GM23248 (cell line): ENCODE measurements around the gene SGSM2. TPM values are rescaled to one million over a fixed set of nuclear protein-coding genes. Genes with fewer than 3 reads are reported as not detected.

Source experiments
- DNase-seq: peaks from one replicate; pipeline ENCODE4 v3.0.0-alpha.2; 2015
- H2AFZ ChIP-seq: fragments of 200-600 bp; sonication (generic); 2 replicates; pipeline ENCODE4 v1.6.1; 2016; ENCODE audit warnings: antibody characterized with exemption
- H3F3A ChIP-seq: fragments of 200-600 bp; sonication (generic); 2 replicates; pipeline ENCODE4 v1.6.1; 2016; ENCODE audit warnings: mild to moderate bottlenecking, antibody characterized with exemption, mixed run types; ENCODE audit not compliant: insufficient read depth
- H3K27ac ChIP-seq: fragments of 200-600 bp; sonication (generic); 2 replicates; pipeline ENCODE4 v1.5.1; 2016; ENCODE audit warnings: mild to moderate bottlenecking
- H3K27me3 ChIP-seq: fragments of 200-600 bp; sonication (generic); replicated peaks from 2 replicates; pipeline ENCODE4 v1.6.1; 2016; ENCODE audit warnings: mild to moderate bottlenecking; ENCODE audit not compliant: insufficient read depth
- H3K36me3 ChIP-seq: fragments of 200-600 bp; sonication (generic); 2 replicates; pipeline ENCODE4 v1.6.1; 2016; ENCODE audit warnings: low read depth, mild to moderate bottlenecking
- H3K4me1 ChIP-seq: fragments of 200-600 bp; sonication (generic); 2 replicates; pipeline ENCODE4 v1.6.1; 2016; ENCODE audit warnings: mild to moderate bottlenecking; ENCODE audit not compliant: insufficient read depth
- H3K4me2 ChIP-seq: fragments of 200-600 bp; sonication (generic); one replicate; pipeline ENCODE4 v1.6.1; 2016; ENCODE audit warnings: mild to moderate bottlenecking; ENCODE audit not compliant: unreplicated experiment
- H3K4me3 ChIP-seq: fragments of 200-600 bp; sonication (generic); 2 replicates; pipeline ENCODE4 v1.5.1; 2016; ENCODE audit warnings: mild to moderate bottlenecking
- H3K79me2 ChIP-seq: fragments of 200-600 bp; sonication (generic); 2 replicates; pipeline ENCODE4 v1.6.1; 2016; ENCODE audit warnings: mild to moderate bottlenecking; ENCODE audit not compliant: insufficient read depth
- H3K9ac ChIP-seq: fragments of 200-600 bp; sonication (generic); 2 replicates; pipeline ENCODE4 v1.6.1; 2016; ENCODE audit warnings: mild to moderate bottlenecking
- H3K9me2 ChIP-seq: fragments of 200-600 bp; sonication (generic); 2 replicates; pipeline ENCODE4 v1.6.1; 2016; ENCODE audit warnings: mixed run types, mild to moderate bottlenecking, moderate library complexity; ENCODE audit not compliant: insufficient read depth
- H3K9me3 ChIP-seq: fragments of 200-600 bp; sonication (generic); one replicate; pipeline ENCODE4 v1.6.1; 2017; ENCODE audit warnings: low read depth
- H4K20me1 ChIP-seq: fragments of 200-600 bp; sonication (generic); 2 replicates; pipeline ENCODE4 v1.6.0; 2016; ENCODE audit not compliant: insufficient read depth
- EZH2 ChIP-seq: fragments of 200-600 bp; sonication (generic); IDR thresholded peaks from 2 replicates; pipeline ENCODE4 v1.6.1; 2018; ENCODE audit warnings: antibody characterized with exemption, mild to moderate bottlenecking; ENCODE audit not compliant: insufficient read depth, poor library complexity, severe bottlenecking
- EZH2phosphoT487 ChIP-seq: fragments of 200-600 bp; sonication (generic); IDR thresholded peaks from 2 replicates; pipeline ENCODE4 v1.6.1; 2018; ENCODE audit warnings: antibody characterized with exemption, moderate library complexity, mild to moderate bottlenecking, low read depth; ENCODE audit not compliant: insufficient read depth
- WGBS, 2 experiments: methylation state at CpG; one replicate each; pipeline ENCODE4 v1.1.6; 2015 to 2017; ENCODE audit warnings: low lambda C conversion rate in 2 of 2, low coverage in 1 of 2; ENCODE audit errors: missing lambda C conversion rate in 2 of 2; 5-methylcytosine and 5-hydroxymethylcytosine counted together
- in situ Hi-C: fragments of 300-500 bp; cut with MboI; formaldehyde crosslinking; loops from 2 replicates; pipeline ENCODE4 v1.15.0; 2020
- polyA plus RNA-seq: library from polyadenylated mRNA; unstranded; fragments of >200 nt; fragmentation: Nextera tagmentation; extraction: Ambion mirVana; gene quantifications from 2 replicates; pipeline ENCODE4 v1.2.1, GENCODE V29; 2016
- total RNA-seq: library from RNA; depleted of rRNA; stranded (reverse); fragments of >200 nt; shearing (Covaris generic); gene quantifications from 2 replicates; pipeline ENCODE4 v1.2.3, GENCODE V29; 2014

SGSM2 gene
- total and polyA plus RNA-seq, 2 experiments from 2014 or later = 19.8 to 32.3 TPM

DNA sequence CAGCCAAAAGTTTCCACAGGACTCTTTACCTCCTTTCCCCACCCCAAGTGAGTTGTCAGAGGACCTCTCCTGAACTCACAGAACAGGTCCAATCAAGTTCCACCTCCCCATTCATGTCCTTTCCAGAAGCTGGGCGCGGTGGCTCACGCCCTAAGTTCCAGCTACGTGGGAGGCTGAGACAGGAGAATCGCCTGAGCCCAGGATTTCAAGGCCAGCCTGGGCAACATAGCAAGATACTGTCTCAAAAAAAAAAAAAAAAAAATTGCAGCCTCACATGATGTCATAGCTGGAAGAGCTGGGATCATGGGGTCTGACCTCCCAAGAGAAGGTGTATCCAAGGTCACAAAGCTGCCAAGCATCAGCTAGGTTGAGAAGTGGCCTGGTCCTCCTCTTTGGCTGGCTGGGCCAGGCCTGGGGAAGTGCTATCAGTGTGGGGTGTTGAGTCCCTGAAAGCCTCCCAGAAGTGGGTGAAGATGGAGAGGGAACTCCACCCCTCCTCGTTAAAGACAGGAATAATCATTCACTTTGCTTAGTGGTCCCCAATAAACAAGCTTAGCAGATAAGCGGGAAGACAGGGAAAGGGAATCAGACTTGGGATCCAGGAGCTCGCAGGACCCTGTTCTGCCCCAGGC, 69.1 kb downstream of the SGSM2 start:
- H3K9ac ChIP-seq = peak overlapping the region; percentile 80
- peak overlapping the region; percentile 39; the same call in 1 of the 2 replicates for H2AFZ ChIP-seq
- WGBS, 2 experiments = 46 to 54% methylated on average over 8 of the region's 8 CpGs
- H3K27me3 ChIP-seq = no peaks in the 10 kb centered on the region
- H3K79me2 ChIP-seq = no peaks in the 10 kb centered on the region
- in situ Hi-C loops = no loop called here
- peak overlapping the region; percentile 56 for H3K4me2 ChIP-seq
- peak overlapping the region; percentile 41 for H3K4me3 ChIP-seq
- peak; percentile 25 for DNase-seq
- H3K9me3 ChIP-seq = no peaks in the 10 kb centered on the region
- no peaks in the 10 kb centered on the region for H3K36me3 ChIP-seq
- no peak for TF ChIP-seq EZH2phosphoT487
- TF ChIP-seq EZH2 = no peak
- peaks cover 51% of the 10 kb centered on the region for H3F3A ChIP-seq
- no peaks in the 10 kb centered on the region for H4K20me1 ChIP-seq
- no peaks in the 10 kb centered on the region for H3K9me2 ChIP-seq
- H3K4me1 ChIP-seq = peaks cover 50% of the 10 kb centered on the region
- peak overlapping the region; percentile 98 for H3K27ac ChIP-seq

DNA sequence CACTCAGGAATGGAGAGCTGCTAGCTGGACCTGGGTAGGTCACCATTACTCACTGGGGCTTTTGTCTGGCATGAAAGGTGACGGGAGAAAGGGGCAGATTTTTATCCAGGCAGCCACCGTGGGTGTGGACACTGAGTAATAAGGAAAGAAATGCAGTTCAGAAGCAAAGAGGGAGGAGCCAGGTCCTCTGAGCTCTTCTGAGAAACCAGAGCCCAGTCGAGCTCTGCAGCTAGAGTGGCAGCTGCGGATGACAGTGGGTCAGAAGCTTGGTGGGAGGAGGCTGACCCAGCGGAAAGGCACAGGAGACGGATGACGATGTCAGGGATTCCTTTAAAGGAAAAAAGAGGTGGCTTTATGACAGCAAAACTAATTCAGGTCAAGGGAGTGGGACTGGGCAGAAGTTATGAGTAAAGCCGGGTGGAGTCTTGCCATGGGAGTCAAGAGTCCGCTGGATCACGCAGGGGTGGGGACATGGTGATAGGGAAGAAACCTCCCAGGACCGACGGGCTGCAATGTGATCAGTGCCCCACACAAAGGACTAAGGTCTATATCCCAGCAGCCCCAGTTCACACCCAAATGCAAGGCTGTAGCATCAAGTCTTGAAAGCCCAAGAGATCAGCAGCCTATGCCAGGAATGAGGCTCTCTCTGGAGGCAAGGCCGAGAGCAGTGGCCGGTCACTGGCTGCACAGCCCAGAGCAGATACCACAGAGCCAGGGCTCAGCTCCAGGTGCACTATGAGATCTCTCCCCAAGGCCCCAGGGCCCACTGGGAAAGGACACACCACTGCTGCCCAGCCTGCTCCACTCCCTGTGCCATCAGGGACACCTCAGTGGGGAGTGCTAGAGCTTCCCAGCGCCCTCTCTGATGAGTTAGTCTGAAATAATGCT, 69.8 kb downstream of the SGSM2 start:
- peak; percentile 98 for DNase-seq
- H3K36me3 ChIP-seq = no peaks in the 10 kb centered on the region
- 6% methylated on average over 15 of the region's 15 CpGs for WGBS, 2 experiments
- no peaks in the 10 kb centered on the region for H4K20me1 ChIP-seq
- no peaks in the 10 kb centered on the region for H3K9me2 ChIP-seq
- no peak for TF ChIP-seq EZH2phosphoT487
- TF ChIP-seq EZH2 = no peak
- H3K27me3 ChIP-seq = no peaks in the 10 kb centered on the region
- H3K79me2 ChIP-seq = no peaks in the 10 kb centered on the region
- H2AFZ ChIP-seq = peak overlapping the region; percentile 39
- peak overlapping the region; percentile 56 for H3K4me2 ChIP-seq
- peak overlapping the region; percentile 41 for H3K4me3 ChIP-seq
- peak overlapping the region; percentile 80 for H3K9ac ChIP-seq
- H3K4me1 ChIP-seq = peaks cover 51% of the 10 kb centered on the region
- H3K9me3 ChIP-seq = no peaks in the 10 kb centered on the region
- H3K27ac ChIP-seq = peak overlapping the region; percentile 98
- in situ Hi-C loops = no loop called here
- peaks cover 51% of the 10 kb centered on the region for H3F3A ChIP-seq

- WGBS, 2 experiments = 97 to 99% methylated on average over 7 of the region's 7 CpGs
These were observed 73.7 kb downstream of the SGSM2 start for GRCh38 chr17:2410951-2411350.

DNA sequence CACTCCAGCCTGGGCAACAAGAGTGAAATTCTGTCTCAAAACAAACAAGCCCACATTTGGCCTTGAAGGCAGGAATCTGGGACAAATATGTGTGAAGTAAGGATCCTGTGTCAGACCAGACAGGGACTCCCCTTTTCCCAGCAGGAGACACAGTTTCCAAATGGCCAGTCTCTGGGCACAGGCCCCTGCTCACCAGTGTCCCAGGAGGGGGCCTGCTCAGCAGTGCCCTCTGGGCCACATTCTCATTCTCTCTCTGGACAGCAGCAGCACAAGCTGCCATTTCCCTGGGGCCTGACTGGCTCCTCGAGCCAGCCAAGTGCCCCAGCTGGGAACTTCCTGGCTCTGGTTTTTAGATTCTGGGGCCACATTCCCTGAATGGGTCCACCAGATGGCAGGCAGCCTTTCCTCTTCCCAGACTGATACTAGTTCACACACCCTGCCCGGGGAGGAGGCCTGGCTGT, 75.3 kb downstream of the SGSM2 start:
- peak overlapping the region; percentile 21 for H3K4me2 ChIP-seq

More at GRCh38 chr17:2410951-2411350, 73.7 kb downstream of the SGSM2 start:
- no peaks in the 10 kb centered on the region for H3K79me2 ChIP-seq
- H3K36me3 ChIP-seq = no peaks in the 10 kb centered on the region
- H3K27me3 ChIP-seq = no peaks in the 10 kb centered on the region
- H3F3A ChIP-seq = peaks cover 22% of the 10 kb centered on the region
- no peak for DNase-seq
- TF ChIP-seq EZH2phosphoT487 (no peak), EZH2 (no peak)
- H3K4me2 ChIP-seq = no peak overlapping the region
- no peak overlapping the region for H2AFZ ChIP-seq
- no peak overlapping the region for H3K27ac ChIP-seq
- peaks cover 31% of the 10 kb centered on the region for H3K4me1 ChIP-seq
- in situ Hi-C loops = no loop called here
- H3K4me3 ChIP-seq = no peak overlapping the region
- H3K9me3 ChIP-seq = no peaks in the 10 kb centered on the region
- H3K9me2 ChIP-seq = no peaks in the 10 kb centered on the region
- H3K9ac ChIP-seq = no peak overlapping the region
- no peaks in the 10 kb centered on the region for H4K20me1 ChIP-seq

More for the DNA sequence above, 75.3 kb downstream of the SGSM2 start:
- TF ChIP-seq EZH2phosphoT487 (no peak), EZH2 (no peak)
- H3K27ac ChIP-seq = peak overlapping the region; percentile 64
- H3K79me2 ChIP-seq = no peaks in the 10 kb centered on the region
- H2AFZ ChIP-seq = 0 out of 2 replicates have a peak overlapping the region, but pooled peaks have one; percentile 17
- H3K4me3 ChIP-seq = no peak overlapping the region
- WGBS, 2 experiments = 10 to 28% methylated on average over 2 of the region's 2 CpGs
- H3K27me3 ChIP-seq = no peaks in the 10 kb centered on the region
- no peaks in the 10 kb centered on the region for H4K20me1 ChIP-seq
- H3F3A ChIP-seq = peaks cover 14% of the 10 kb centered on the region
- H3K9me2 ChIP-seq = no peaks in the 10 kb centered on the region
- H3K9me3 ChIP-seq = no peaks in the 10 kb centered on the region
- in situ Hi-C loops = no loop called here
- peak overlapping the region; percentile 53 for H3K9ac ChIP-seq
- H3K36me3 ChIP-seq = no peaks in the 10 kb centered on the region
- H3K4me1 ChIP-seq = peaks cover 20% of the 10 kb centered on the region
- peak; percentile 77 for DNase-seq
